GM12892 (cell line): ENCODE data around the gene UBFD1.

Experiments used
- POLR2A ChIP-seq: IDR thresholded peaks from 2 replicates; pipeline ENCODE4 v1.6.1; 2011; ENCODE audit warnings: low read depth, low read length, control low read depth
- TAF1 ChIP-seq: IDR thresholded peaks from 2 replicates; pipeline ENCODE4 v1.6.1; 2011; ENCODE audit warnings: low read depth, mild to moderate bottlenecking, control low read depth, low read length, borderline replicate concordance

DNA sequence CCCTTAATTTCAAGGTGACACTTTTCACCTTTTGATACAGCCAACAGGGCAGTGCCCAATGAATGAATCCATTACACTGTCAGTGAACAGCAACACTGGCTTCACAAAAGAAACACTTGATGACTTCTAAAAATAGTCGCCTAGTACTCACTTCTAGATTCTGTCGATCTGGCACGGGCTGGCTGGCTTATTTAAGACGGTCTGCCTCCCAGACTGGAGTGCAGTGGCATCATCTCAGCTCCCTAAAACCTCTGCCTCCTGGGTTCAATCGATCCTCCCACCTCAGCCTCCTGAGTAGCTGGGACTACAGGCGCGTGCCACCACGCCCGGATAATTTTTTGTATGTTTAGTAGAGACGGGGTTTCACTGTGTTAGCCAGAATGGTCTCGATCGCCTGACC lies 36.7 kb downstream of the UBFD1 start:
- no peak for TF ChIP-seq TAF1
- TF ChIP-seq POLR2A: no peak
